Panc1 (cell line): ENCODE data around the gene BOC. TPM values are rescaled to one million over a fixed set of nuclear protein-coding genes. Genes with fewer than 3 reads are reported as not detected.

Experiments
- ATAC-seq: fragments of 200-7000 bp; cut with Tn5 transposase; 2 replicates; pipeline ENCODE4 v1.9.1; 2020; ENCODE audit warnings: mild to moderate bottlenecking, moderate library complexity
- BruUV-seq: library from RNA; stranded (reverse); fragments of 400-500 nt; replicated peaks from 2 replicates; lab custom pipeline; 2021; lab: Mats Ljungman, UMichigan
- CTCF ChIA-PET: fragments of 300-600 bp; sonication (Branson Sonifier 250); formaldehyde crosslinking; loops from one replicate; lab custom pipeline; 2022; ENCODE audit warnings: antibody characterized with exemption; lab: Charles Lee
- POLR2A ChIA-PET: fragments of 300-600 bp; sonication (Branson Sonifier 250); formaldehyde crosslinking; loops from one replicate; lab custom pipeline; 2022; ENCODE audit warnings: antibody characterized with exemption; lab: Charles Lee
- DNase-seq: peaks from one replicate; pipeline ENCODE4 v3.0.0-alpha.2; 2010; ENCODE audit warnings: low read depth, low spot score
- H3K27ac ChIP-seq: 2 replicates; pipeline ENCODE4 v1.5.1; 2011; ENCODE audit warnings: mild to moderate bottlenecking, low read length, inconsistent platforms
- H3K27me3 ChIP-seq: fragments of 200-500 bp; sonication (Bioruptor generic); 2 replicates; pipeline ENCODE4 v1.6.0; 2014; ENCODE audit warnings: low read length, inconsistent platforms; ENCODE audit not compliant: control insufficient read depth, insufficient read depth
- H3K36me3 ChIP-seq: fragments of 200-500 bp; sonication (Bioruptor generic); 2 replicates; pipeline ENCODE4 v1.5.1; 2014; ENCODE audit warnings: inconsistent platforms, mild to moderate bottlenecking, low read length, moderate library complexity; ENCODE audit not compliant: control insufficient read depth, insufficient read depth
- H3K4me1 ChIP-seq: 2 replicates; pipeline ENCODE4 v1.5.1; 2011; ENCODE audit warnings: inconsistent platforms, mild to moderate bottlenecking, low read length, moderate library complexity; ENCODE audit not compliant: control insufficient read depth, insufficient read depth
- H3K4me3 ChIP-seq, 2 experiments: 2 replicates each; pipeline ENCODE4 v1.5.1; 2011 to 2012; ENCODE audit warnings: low read depth in 2 of 2, low read length in 2 of 2, mild to moderate bottlenecking in 2 of 2, inconsistent platforms in 1 of 2, moderate library complexity in 1 of 2
- H3K9me3 ChIP-seq: fragments of 200-500 bp; sonication (Bioruptor generic); 2 replicates; pipeline ENCODE4 v1.5.1; 2014; ENCODE audit warnings: low read depth, mild to moderate bottlenecking, inconsistent platforms, low read length, moderate library complexity; ENCODE audit not compliant: control insufficient read depth, insufficient read depth
- POLR2AphosphoS5 ChIP-seq: IDR thresholded peaks from 2 replicates; pipeline ENCODE4 v1.6.1; 2012; ENCODE audit warnings: mild to moderate bottlenecking, low read depth, low read length, moderate library complexity
- SIN3A ChIP-seq: IDR thresholded peaks from 2 replicates; pipeline ENCODE4 v1.6.1; 2012; ENCODE audit warnings: low read depth, mild to moderate bottlenecking, low read length, moderate library complexity, borderline replicate concordance; ENCODE audit not compliant: insufficient read depth
- TCF7L2 ChIP-seq: IDR thresholded peaks from 2 replicates; pipeline ENCODE4 v1.6.1; 2011; ENCODE audit warnings: mild to moderate bottlenecking, low read depth, low read length, inconsistent platforms
- in situ Hi-C: cut with HindIII; loops from 2 replicates; pipeline ENCODE4 v1.10.0; 2016; ENCODE audit warnings: low sequenced_read_pairs, low pct_unique_long_range_greater_than_20kb
- intact Hi-C: fragments of 100-400 bp; cut with micrococcal nuclease; formaldehyde crosslinking; loops from one replicate; pipeline ENCODE4 v1.10.0; 2022; ENCODE audit not compliant: unreplicated experiment
- total RNA-seq: library from RNA; stranded (reverse); gene quantifications from one replicate; pipeline ENCODE4 v1.2.1, GENCODE V29; 2021; ENCODE audit not compliant: unreplicated experiment
- TF ChIP-seq, protein P1 (sequence below), 2 experiments: IDR thresholded peaks; 2 replicates each; pipeline ENCODE4 v1.6.1; 2011 to 2012; ENCODE audit warnings: low read depth in 2 of 2, control low read depth in 1 of 2, low read length in 1 of 2, mild to moderate bottlenecking in 1 of 2, moderate library complexity in 1 of 2; ENCODE audit not compliant: insufficient read depth in 1 of 2
- TF ChIP-seq, protein P2 (sequence below): fragments of 450-650 bp; IDR thresholded peaks from 2 replicates; pipeline ENCODE4 v1.5.1; 2017; ENCODE audit warnings: mild to moderate bottlenecking

BOC gene
- total RNA-seq, 1 experiment from 2014 or later, result 0.33 TPM

DNA sequence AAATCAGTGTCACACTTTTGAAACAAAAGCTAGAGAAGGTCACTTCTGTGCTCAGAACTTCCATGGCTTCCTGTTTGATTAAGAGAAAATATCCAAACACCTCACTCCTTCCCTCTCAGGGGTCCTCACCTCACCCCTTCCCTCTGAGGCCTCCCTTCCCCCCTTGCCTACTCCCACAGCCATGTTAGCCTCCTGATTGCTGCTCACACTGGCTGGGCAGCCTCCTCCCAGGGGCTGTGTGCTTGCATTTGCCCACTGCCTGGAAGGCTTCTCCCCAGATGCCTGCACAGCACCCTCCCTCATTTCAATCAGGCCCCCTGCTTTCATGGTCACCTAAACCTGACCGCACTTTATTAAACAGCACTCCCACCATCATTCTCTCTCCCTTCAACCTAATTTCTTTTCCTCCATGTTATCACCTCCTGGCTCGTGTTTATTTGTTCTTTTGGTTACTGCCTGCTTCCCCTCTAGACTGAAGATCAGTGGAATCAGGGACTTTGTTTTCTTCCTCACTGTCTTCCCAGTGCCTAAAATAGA, 10.4 kb downstream of the BOC start:
- no TSS peak for BruUV-seq
- intact Hi-C loops, result no loop called here
- Histone ChIP-seq H3K4me3 (no peak overlapping the region), H3K4me1 (no peaks in the 10 kb centered on the region), H3K27me3 (peaks cover 3% of the 10 kb centered on the region), H3K9me3 (no peaks in the 10 kb centered on the region), H3K36me3 (no peaks in the 10 kb centered on the region), H3K27ac (no peak overlapping the region)
- TF ChIP-seq SIN3A, result no peak
- TF ChIP-seq, protein P1, sequence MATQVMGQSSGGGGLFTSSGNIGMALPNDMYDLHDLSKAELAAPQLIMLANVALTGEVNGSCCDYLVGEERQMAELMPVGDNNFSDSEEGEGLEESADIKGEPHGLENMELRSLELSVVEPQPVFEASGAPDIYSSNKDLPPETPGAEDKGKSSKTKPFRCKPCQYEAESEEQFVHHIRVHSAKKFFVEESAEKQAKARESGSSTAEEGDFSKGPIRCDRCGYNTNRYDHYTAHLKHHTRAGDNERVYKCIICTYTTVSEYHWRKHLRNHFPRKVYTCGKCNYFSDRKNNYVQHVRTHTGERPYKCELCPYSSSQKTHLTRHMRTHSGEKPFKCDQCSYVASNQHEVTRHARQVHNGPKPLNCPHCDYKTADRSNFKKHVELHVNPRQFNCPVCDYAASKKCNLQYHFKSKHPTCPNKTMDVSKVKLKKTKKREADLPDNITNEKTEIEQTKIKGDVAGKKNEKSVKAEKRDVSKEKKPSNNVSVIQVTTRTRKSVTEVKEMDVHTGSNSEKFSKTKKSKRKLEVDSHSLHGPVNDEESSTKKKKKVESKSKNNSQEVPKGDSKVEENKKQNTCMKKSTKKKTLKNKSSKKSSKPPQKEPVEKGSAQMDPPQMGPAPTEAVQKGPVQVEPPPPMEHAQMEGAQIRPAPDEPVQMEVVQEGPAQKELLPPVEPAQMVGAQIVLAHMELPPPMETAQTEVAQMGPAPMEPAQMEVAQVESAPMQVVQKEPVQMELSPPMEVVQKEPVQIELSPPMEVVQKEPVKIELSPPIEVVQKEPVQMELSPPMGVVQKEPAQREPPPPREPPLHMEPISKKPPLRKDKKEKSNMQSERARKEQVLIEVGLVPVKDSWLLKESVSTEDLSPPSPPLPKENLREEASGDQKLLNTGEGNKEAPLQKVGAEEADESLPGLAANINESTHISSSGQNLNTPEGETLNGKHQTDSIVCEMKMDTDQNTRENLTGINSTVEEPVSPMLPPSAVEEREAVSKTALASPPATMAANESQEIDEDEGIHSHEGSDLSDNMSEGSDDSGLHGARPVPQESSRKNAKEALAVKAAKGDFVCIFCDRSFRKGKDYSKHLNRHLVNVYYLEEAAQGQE (IDR thresholded peaks at IDR 0.05; ENCODE audit: insufficient read depth in 1 of 2, low read depth in 2 of 2, low read length in 1 of 2), result no peak
- no peak for TF ChIP-seq POLR2AphosphoS5
- TF ChIP-seq TCF7L2, result no peak
- TF ChIP-seq, protein P2, sequence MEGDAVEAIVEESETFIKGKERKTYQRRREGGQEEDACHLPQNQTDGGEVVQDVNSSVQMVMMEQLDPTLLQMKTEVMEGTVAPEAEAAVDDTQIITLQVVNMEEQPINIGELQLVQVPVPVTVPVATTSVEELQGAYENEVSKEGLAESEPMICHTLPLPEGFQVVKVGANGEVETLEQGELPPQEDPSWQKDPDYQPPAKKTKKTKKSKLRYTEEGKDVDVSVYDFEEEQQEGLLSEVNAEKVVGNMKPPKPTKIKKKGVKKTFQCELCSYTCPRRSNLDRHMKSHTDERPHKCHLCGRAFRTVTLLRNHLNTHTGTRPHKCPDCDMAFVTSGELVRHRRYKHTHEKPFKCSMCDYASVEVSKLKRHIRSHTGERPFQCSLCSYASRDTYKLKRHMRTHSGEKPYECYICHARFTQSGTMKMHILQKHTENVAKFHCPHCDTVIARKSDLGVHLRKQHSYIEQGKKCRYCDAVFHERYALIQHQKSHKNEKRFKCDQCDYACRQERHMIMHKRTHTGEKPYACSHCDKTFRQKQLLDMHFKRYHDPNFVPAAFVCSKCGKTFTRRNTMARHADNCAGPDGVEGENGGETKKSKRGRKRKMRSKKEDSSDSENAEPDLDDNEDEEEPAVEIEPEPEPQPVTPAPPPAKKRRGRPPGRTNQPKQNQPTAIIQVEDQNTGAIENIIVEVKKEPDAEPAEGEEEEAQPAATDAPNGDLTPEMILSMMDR, result no peak
- DNase-seq (no peak), ATAC-seq (no peak)
- in situ Hi-C loops, result no loop called here
- CTCF ChIA-PET, result no interaction called here
- POLR2A ChIA-PET, result no interaction called here

DNA sequence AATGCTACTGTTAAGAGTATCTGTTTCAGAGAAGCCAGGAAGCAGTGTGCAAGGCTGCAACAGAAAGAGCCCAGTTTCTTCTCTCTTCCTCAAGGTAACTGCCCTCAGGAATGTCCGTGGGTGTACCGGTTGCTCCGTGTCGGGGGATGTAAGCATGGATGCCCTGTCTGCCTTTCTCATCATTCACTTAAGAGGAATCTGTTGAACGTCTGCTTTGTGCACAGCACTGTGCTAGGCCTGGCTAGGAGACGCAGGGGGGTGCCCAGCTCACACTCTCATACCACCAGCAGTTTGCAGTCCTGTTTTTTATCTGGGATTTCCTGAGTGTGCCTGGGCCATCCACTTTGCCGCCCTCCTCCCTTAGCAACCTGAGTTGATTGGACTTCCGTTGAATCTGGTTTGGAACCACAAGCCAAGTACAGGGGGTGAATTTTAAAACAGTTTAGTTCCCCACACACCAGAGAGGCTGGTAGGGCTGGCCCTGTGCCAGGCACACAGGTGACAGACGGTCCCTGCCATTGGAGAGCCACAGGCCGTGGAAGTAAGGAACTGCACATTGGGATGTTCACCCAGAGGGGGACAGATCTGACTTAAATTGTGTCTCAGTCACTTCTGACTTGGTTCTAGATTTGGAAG, 11.2 kb downstream of the BOC start:
- in situ Hi-C loops, result no loop called here
- ATAC-seq, result no peak
- no TSS peak for BruUV-seq

More for the DNA sequence above, 11.2 kb downstream of the BOC start:
- Histone ChIP-seq H3K4me3 (no peak overlapping the region), H3K9me3 (no peaks in the 10 kb centered on the region), H3K27ac (no peak overlapping the region), H3K4me1 (no peaks in the 10 kb centered on the region), H3K27me3 (peaks cover 3% of the 10 kb centered on the region), H3K36me3 (no peaks in the 10 kb centered on the region)
- ChIA-PET CTCF (no interaction called here), POLR2A (no interaction called here)
- DNase-seq, result no peak
- TF ChIP-seq, protein P2, result no peak
- TF ChIP-seq TCF7L2, result no peak
- no peak for TF ChIP-seq POLR2AphosphoS5
- TF ChIP-seq, protein P1 (IDR thresholded peaks at IDR 0.05; ENCODE audit: insufficient read depth in 1 of 2, low read depth in 2 of 2, low read length in 1 of 2), result no peak
- no peak for TF ChIP-seq SIN3A
- intact Hi-C loops, result no loop called here
